Activated T-helper 17 cell treated with anti-CD3 and anti-CD28 coated beads, Interleukin-2, amount 50 U/mL, for 72 hours (primary cell): Measurements from ENCODE around the gene STAM. TPM values are rescaled to one million over a fixed set of nuclear protein-coding genes. Genes with fewer than 3 reads are reported as not detected.

Experiments used
- ATAC-seq: fragments of 150-1000 bp; cut with Tn5 transposase; replicated peaks from 2 replicates; pipeline ENCODE4 v1.10.0; 2021; ENCODE audit warnings: mild to moderate bottlenecking, moderate library complexity
- H3K27ac Mint-ChIP-seq: one replicate; pipeline ENCODE4 v1.8.0; 2022; ENCODE audit warnings: mixed read lengths
- H3K27me3 Mint-ChIP-seq: one replicate; pipeline ENCODE4 v1.8.0; 2022; ENCODE audit warnings: mixed read lengths
- H3K36me3 Mint-ChIP-seq: one replicate; pipeline ENCODE4 v1.8.0; 2022; ENCODE audit warnings: low read depth, mild to moderate bottlenecking, mixed read lengths
- H3K4me1 Mint-ChIP-seq: one replicate; pipeline ENCODE4 v1.8.0; 2022; ENCODE audit warnings: mixed read lengths
- H3K4me3 Mint-ChIP-seq: one replicate; pipeline ENCODE4 v1.8.0; 2022; ENCODE audit warnings: mild to moderate bottlenecking, mixed read lengths
- H3K9me3 Mint-ChIP-seq: one replicate; pipeline ENCODE4 v1.8.0; 2022; ENCODE audit warnings: mixed read lengths
- total RNA-seq, 2 donors: library from RNA; stranded (reverse); gene quantifications; one replicate each; pipeline ENCODE4 v1.2.3, GENCODE V29; 2022

STAM gene
- total RNA-seq, 2 donors from 2014 or later, result 27.0 to 35.4 TPM

DNA sequence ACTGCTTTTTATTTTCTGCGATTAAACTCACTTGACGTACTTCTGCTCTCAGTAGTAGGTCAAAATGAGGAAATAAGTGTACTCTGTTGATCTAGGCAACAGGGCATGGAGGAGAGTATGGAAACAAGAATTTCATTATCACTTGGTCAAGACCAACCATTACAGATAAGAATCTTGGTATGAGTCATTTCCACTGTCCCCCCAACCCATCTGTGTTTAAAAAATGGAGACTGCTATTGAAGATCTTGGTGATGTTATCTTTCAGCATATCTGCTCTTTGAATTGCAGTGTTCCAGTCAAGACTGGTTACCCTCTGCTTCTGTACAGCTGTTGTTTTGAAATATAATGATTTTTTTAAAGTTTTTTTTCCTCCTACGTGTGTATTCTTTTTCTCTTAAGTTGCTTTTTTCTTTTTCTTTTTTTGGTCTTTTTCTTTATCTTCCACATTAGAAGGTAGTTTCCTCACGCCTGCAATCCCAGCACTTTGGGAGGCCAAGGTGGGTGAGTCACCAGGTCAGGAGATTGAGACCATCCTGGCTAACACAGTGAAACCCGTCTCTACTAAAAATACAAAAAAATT, 11.7 kb downstream of the STAM start:
- H3K9me3 Mint-ChIP-seq, result peaks cover 4% of the 10 kb centered on the region
- peak overlapping the region; percentile 48 for H3K27ac Mint-ChIP-seq
- peaks cover 56% of the 10 kb centered on the region for H3K4me1 Mint-ChIP-seq
- H3K4me3 Mint-ChIP-seq, result peak overlapping the region; percentile 69
- no peaks in the 10 kb centered on the region for H3K27me3 Mint-ChIP-seq
- peak; percentile 71 for ATAC-seq
- peaks cover 53% of the 10 kb centered on the region for H3K36me3 Mint-ChIP-seq

DNA sequence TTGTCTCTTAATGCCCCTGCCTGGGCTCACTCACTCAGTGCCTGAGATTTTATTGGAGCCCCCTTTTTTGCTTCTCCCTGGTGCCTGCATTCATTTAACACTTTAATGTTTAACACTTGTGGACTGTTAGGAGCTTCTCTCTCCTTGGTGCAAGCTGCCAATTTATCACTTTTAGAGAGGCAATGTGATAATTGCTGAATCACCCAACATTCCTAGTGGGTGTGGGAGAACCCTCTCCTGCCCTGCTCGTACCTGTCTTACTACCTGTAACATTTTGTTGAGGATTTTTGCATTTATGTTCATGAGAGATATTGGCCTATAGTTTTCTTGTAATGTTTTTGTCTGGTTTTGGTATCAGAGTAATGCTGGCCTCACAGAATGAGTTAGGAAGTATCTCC, 13.2 kb downstream of the STAM start:
- peaks cover 6% of the 10 kb centered on the region for H3K9me3 Mint-ChIP-seq
- peak overlapping the region; percentile 69 for H3K4me3 Mint-ChIP-seq
- peaks cover 61% of the 10 kb centered on the region for H3K4me1 Mint-ChIP-seq
- H3K36me3 Mint-ChIP-seq, result peaks cover 53% of the 10 kb centered on the region
- peak overlapping the region; percentile 48 for H3K27ac Mint-ChIP-seq
- no peak for ATAC-seq
- H3K27me3 Mint-ChIP-seq, result no peaks in the 10 kb centered on the region

DNA sequence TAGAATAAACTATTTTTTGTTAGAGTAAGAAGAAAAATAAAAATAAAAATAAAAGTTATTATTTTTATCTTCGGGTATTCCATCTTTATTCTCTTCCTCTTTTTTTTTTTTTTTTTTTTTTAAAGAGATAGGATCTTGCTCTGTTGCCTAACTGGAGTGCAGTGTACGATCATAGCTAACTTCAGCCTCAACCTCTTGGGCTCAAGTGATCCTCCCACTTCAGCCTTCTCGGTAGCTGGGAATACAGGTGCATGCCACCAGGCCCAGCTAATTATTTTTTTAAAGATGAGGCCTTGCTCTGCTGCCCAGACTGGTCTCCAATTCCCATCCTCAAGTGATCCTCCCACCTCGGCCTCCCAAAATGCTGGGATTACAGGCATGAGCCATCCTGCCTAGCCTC, 15.4 kb downstream of the STAM start:
- H3K27ac Mint-ChIP-seq, result no peak overlapping the region
- H3K9me3 Mint-ChIP-seq, result peaks cover 8% of the 10 kb centered on the region
- peaks cover 69% of the 10 kb centered on the region for H3K4me1 Mint-ChIP-seq
- H3K36me3 Mint-ChIP-seq, result peaks cover 51% of the 10 kb centered on the region
- H3K27me3 Mint-ChIP-seq, result no peaks in the 10 kb centered on the region
- ATAC-seq, result no peak
- H3K4me3 Mint-ChIP-seq, result no peak overlapping the region

DNA sequence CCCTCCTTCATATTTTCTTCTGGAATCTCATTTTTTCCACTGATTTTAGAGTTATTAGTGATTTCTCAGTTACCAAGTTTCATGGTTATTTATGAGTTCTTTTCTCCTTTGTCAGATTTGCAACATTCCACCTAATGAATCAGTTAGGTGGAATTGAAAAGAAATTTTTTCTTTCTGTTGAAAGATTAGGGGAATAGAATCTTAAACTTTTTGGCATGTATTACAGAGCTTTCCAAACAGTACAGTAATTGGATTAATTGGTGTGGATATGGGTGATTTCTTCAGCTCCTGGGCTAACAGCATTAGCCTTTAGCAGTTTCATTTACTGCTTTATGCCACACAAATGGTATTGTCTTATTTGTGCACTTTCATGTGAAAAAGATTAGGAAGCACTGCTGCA, 17.0 kb downstream of the STAM start:
- H3K27me3 Mint-ChIP-seq, result no peaks in the 10 kb centered on the region
- no peak for ATAC-seq
- H3K9me3 Mint-ChIP-seq, result peaks cover 8% of the 10 kb centered on the region
- peak overlapping the region; percentile 54 for H3K4me3 Mint-ChIP-seq
- H3K36me3 Mint-ChIP-seq, result peaks cover 43% of the 10 kb centered on the region
- H3K4me1 Mint-ChIP-seq, result peaks cover 58% of the 10 kb centered on the region
- no peak overlapping the region for H3K27ac Mint-ChIP-seq

DNA sequence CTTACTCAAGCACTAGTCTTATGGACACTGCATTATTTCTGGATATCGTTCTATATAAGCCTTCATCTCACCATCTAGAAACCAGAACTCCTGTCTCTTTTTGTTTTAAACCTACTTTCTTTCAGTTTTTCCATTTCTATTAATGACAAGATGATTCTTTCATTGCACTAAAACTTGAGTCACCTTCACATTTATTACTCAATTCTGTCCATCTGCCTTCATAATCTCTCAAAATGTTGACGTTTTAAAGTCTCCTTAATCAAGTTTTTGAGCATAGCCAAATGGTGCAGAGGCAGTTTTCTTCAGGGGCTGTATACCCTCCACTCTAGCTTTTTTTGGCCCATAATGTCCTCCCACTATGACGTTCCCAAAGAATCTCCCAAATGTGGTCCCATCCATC, 17.6 kb downstream of the STAM start:
- Mint-ChIP-seq H3K27me3 (no peaks in the 10 kb centered on the region), H3K4me1 (peaks cover 54% of the 10 kb centered on the region), H3K9me3 (peaks cover 8% of the 10 kb centered on the region), H3K4me3 (peak overlapping the region; percentile 54), H3K27ac (peak overlapping the region; percentile 69), H3K36me3 (peaks cover 43% of the 10 kb centered on the region)
- peak; percentile 54 for ATAC-seq

DNA sequence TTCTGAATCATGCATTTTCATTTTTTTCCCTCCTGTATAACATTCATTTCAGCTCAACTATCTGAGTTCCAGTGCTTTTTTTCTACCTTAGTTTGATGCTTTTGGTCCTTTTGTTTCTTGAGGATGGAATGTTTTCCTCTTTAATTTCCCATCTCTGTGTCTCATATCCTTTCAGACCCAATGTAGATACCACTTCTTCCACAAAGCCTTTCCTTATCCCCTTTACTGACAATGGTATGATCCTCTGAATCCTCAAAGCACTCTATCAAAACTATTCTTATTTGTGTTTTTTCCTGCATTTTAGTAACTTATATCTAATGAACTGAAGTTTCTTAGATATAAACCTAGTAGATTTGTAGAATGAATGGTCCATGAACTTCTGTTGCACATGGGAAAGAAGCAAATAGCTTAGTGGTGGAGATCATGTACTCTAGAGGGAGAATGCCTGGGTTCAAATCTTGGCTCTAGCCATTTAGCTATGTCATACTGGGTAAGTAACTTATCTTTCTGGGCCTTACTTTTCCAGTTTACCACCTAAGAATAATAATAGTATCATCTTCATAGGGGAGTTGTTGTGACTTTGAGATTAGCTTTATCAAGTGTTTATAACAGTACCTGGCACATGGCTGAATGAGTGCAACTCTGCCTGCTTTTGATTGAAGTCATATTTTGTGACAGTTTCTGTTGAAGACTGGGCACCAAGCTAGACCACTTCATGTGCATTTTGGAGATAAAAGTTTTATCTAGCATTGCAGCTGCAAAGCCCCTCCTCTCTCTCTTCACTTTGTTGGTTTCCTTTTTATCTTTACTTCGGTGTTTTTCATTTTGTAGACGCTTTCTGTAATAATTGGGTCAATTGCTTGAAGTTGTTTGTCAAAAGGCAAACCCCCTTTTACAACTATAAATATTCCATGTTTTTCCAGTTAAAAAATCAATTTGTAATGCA, 18.5 kb downstream of the STAM start:
- Mint-ChIP-seq H3K36me3 (peaks cover 43% of the 10 kb centered on the region), H3K4me3 (peak overlapping the region; percentile 54), H3K27ac (peak overlapping the region; percentile 69), H3K27me3 (no peaks in the 10 kb centered on the region), H3K9me3 (peaks cover 8% of the 10 kb centered on the region), H3K4me1 (peaks cover 47% of the 10 kb centered on the region)
- no peak for ATAC-seq

DNA sequence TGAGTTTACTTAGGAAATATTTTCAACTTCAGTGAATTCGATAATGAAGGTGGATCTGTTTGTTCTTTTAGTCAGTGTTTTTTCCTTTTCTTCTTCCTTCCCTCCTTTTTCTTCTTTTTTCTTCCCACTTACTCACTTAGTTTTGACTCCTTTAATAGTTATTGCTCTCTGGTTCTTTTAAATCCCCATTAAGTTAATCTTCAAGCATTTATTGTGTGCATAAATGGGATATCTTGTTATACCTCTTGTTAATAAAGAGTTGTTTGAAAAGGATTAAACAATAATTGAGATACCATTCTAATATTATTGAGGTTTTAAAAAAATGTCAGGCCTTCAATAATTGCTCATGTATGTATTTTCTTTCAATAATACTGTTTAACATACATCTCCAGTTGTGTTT, 19.5 kb downstream of the STAM start:
- H3K36me3 Mint-ChIP-seq, result peaks cover 42% of the 10 kb centered on the region
- peak overlapping the region; percentile 54 for H3K4me3 Mint-ChIP-seq
- peaks cover 47% of the 10 kb centered on the region for H3K4me1 Mint-ChIP-seq
- H3K27ac Mint-ChIP-seq, result peak overlapping the region; percentile 37
- ATAC-seq, result no peak
- peaks cover 7% of the 10 kb centered on the region for H3K9me3 Mint-ChIP-seq
- no peaks in the 10 kb centered on the region for H3K27me3 Mint-ChIP-seq

DNA sequence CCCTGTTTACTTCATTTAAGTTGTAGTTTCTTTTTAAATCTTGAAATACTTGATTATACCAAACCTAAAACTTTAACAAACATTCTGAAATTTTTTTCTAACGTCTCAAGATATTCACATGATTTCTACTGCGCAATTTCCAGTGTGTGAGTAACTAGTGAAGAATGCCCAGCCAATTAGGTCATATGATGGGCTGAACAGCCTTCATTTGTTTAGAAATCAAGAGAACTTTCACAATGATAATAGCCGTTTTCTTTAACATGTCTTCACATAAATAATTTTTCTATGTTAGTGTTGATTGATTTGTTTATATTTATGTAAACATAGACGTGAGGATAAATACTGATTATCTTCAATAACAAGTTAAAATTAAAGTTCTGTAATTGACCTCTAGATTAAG, 21.8 kb downstream of the STAM start:
- H3K27ac Mint-ChIP-seq, result no peak overlapping the region
- peaks cover 59% of the 10 kb centered on the region for H3K4me1 Mint-ChIP-seq
- peaks cover 30% of the 10 kb centered on the region for H3K36me3 Mint-ChIP-seq

DNA sequence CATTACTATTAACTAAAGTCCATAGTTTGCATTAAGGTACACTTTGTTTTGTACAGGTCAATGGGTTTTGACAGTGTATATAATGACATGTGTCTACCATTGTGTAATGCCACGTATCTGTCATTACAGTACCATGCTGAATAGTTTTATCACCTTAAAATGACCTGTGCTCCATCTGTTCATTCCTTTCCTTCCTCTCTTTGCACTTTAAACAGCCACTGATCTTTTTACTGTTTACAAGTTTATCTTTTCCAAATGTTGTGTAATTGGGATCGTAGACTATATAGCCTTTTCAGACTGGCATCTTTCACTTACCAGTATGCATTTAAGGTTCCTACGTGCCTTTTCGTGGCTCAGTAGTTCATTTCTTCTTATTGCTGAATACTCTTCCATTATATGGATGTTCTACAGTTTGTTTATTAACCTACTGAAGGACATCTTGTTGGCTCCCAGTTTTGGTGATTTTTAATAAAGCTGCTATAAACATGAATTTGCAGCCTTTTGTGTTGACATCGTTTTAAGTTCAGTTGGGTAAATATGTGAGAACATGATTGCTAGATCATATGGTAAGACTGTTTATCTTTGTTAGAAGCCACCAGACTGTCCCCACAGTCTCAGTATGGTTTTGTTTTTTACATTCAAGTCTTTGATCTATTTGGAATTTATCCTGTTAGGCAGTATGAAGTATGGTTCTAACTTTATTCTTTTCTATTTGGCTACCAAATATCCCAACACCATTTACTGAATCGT, 24.7 kb downstream of the STAM start:
- H3K9me3 Mint-ChIP-seq, result no peaks in the 10 kb centered on the region
- peak overlapping the region; percentile 88 for H3K27ac Mint-ChIP-seq
- H3K27me3 Mint-ChIP-seq, result no peaks in the 10 kb centered on the region
- peak overlapping the region; percentile 71 for H3K4me3 Mint-ChIP-seq
- ATAC-seq, result peak; percentile 57
- H3K36me3 Mint-ChIP-seq, result peaks cover 17% of the 10 kb centered on the region
- H3K4me1 Mint-ChIP-seq, result peaks cover 38% of the 10 kb centered on the region

More for the DNA sequence above, 21.8 kb downstream of the STAM start:
- no peak for ATAC-seq
- Mint-ChIP-seq H3K9me3 (peaks cover 4% of the 10 kb centered on the region), H3K4me3 (no peak overlapping the region), H3K27me3 (no peaks in the 10 kb centered on the region)

DNA sequence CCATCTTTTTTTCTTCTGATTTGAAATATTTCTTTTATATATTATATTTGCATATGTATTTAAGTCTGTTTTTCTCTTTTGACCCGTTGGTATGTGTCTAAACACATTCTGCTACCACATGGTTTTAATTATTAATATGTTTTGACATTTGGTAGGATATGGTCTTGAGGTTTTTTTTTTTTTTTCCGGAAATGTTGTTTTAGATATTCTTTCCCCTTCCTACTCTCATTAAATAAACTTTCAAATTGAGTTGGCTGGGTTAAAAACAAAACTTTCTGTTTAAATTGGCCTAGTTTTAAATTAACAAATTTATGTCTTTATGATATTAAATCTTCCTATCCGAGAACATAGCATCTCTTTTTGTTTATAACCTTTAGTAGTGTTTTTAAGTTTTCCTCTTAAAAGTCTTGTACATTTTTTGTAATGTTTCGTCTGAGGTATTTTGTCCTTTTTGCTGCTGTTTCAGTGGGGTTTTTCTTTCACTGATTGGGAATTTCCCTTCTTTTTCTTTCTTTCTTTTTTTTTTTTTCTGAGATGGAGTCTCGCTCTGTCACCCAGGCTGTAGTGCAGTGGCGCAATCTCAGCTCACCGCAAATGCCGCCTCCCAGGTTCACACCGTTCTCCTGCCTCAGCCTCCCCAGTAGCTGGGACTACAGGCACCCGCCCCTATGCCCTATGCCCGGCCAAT, 25.4 kb downstream of the STAM start:
- H3K27ac Mint-ChIP-seq, result peak overlapping the region; percentile 88
- no peaks in the 10 kb centered on the region for H3K9me3 Mint-ChIP-seq
- H3K4me1 Mint-ChIP-seq, result peaks cover 40% of the 10 kb centered on the region
- H3K27me3 Mint-ChIP-seq, result no peaks in the 10 kb centered on the region
- peak; percentile 79 for ATAC-seq
- peaks cover 17% of the 10 kb centered on the region for H3K36me3 Mint-ChIP-seq
- H3K4me3 Mint-ChIP-seq, result peak overlapping the region; percentile 71

DNA sequence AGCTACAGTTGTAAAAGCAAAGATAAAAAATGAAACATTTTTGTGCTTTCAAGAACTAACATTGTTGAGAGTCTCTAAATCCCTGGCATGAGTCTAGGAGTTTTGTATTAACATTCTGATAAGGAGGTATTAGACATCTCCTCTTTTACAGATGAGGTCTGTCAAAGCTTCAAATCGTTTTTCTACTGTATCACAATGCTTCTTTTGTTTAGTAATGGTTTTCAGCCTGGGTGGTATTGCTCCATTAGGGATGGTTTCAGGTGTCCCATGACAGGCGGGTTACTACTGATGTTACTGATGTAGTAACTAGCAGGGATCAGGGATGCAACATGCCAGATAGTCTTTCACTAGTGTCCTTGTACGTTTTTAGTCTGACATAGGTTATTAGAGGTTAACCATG, 27.4 kb downstream of the STAM start:
- no peak for ATAC-seq
- no peak overlapping the region for H3K27ac Mint-ChIP-seq
- H3K4me1 Mint-ChIP-seq, result peaks cover 42% of the 10 kb centered on the region
- peak overlapping the region; percentile 20 for H3K4me3 Mint-ChIP-seq
- H3K9me3 Mint-ChIP-seq, result no peaks in the 10 kb centered on the region
- H3K36me3 Mint-ChIP-seq, result peaks cover 23% of the 10 kb centered on the region
- H3K27me3 Mint-ChIP-seq, result no peaks in the 10 kb centered on the region

DNA sequence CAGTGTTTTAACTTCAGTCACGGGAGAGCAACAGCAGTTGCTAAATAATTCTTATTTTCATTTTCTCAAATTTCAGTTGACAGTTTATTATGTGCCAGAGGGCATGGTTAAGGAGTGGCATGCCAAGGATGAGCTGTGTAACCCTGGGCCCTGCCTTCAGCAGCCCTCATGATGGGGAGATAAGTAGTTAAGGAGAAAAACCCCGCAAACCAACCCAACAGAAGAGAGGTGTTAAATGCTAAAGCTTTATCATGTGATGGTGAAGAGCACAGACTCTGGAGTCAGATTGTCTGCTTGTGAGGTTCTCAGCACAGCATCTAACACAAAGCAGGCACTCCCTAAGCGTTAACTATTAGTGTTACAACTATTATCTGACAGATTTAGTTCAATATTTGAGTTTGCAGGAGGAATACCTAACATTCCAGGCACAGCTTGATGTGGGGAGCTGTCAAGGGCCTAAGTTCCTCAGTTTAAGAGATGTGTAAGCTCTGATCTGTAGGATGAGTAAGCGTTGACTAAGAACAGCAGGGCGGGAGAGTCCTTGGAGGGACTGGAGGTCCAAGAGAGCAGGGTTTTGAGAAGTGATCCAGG, 29.6 kb downstream of the STAM start:
- H3K27me3 Mint-ChIP-seq, result no peaks in the 10 kb centered on the region
- peak overlapping the region; percentile 43 for H3K4me3 Mint-ChIP-seq
- peak overlapping the region; percentile 41 for H3K27ac Mint-ChIP-seq
- peaks cover 31% of the 10 kb centered on the region for H3K4me1 Mint-ChIP-seq
- peak; percentile 58 for ATAC-seq
- peaks cover 25% of the 10 kb centered on the region for H3K36me3 Mint-ChIP-seq
- no peaks in the 10 kb centered on the region for H3K9me3 Mint-ChIP-seq

DNA sequence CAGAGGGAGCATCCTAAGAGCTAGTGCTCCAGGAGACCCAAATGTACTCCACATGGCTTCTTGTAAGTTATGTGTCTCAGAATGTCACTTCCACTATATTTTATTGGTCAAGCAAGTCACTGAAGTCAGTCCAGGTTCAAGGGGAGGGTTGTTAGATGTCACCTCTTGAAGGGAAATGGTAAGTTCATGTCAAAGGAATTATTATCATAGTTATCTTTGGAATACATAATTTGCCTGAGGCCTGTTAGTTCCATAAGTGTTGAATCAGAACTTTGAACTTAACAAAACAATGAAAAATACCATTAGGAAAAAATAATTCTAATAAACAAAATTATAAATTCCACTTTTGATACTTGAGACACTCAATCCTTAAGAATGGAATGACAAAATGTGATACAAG, 30.6 kb downstream of the STAM start:
- Mint-ChIP-seq H3K4me3 (no peak overlapping the region), H3K4me1 (peaks cover 34% of the 10 kb centered on the region), H3K27me3 (no peaks in the 10 kb centered on the region), H3K36me3 (peaks cover 35% of the 10 kb centered on the region), H3K27ac (no peak overlapping the region), H3K9me3 (peaks cover 3% of the 10 kb centered on the region)
- no peak for ATAC-seq

DNA sequence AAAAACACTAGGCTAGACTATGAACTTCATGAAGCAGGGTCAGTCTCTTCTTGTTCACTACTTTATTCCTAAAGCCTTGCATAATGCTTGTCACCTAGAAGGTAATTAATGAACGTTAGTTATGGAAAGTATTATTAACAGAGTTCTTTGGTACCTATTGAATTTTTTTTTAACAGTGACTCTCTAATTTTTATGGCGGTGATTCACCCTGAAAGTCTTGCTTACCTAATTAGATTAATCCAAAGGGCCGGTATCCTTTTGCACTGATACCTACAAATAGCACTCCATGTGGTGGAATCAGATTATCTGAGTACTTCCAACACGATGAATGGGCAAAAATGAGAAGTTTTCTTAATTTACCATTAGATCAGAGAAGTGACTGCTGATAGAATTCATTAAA, 31.7 kb downstream of the STAM start:
- Mint-ChIP-seq H3K36me3 (peaks cover 42% of the 10 kb centered on the region), H3K4me1 (peaks cover 33% of the 10 kb centered on the region), H3K4me3 (peak overlapping the region; percentile 6), H3K27ac (no peak overlapping the region), H3K27me3 (no peaks in the 10 kb centered on the region), H3K9me3 (peaks cover 3% of the 10 kb centered on the region)
- peak; percentile 21 for ATAC-seq
